ENCODE data around the gene IFITM1.

DNA sequence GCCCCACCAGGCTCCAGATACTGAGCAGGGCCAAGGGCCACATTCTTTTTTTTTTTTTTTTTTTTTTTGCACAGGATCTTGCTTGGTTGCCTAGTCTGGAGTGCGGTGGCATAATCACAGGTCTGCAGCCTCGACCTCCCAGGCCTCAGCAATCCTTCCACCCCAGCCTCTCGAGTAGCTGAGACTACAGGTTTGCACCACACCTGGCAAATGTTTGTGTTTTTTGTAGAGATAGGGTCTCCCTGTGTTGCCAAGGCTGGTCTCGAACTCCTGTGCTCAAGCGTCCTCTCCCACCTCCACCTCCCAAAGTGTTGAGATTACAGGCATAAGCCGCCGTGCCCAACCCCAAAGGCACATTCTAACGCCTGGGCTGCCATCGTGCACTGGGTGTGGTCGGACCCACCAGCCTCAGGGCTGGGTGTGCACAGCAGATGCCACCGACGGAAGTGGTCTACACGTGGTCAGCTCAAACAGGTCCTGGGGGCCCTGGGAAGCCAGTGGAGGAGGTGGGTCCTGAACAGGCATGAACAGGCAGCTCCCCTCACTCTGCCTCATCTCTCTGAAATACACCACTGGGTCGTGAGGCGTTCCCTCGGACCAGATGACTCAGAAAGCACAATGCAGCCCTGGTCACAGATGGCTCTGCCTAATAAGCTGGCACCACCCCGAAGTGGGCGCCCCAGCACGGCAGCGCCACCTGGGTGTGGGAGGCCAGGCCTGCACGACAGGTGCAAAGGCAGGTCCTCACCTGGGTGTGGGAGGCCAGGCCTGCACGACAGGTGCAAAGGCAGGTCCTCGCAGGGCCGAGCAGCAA lies 50.3 kb downstream of the IFITM1 start:
- TF ChIP-seq EZH2 (IDR thresholded peaks at IDR 0.05; ENCODE audit: borderline replicate concordance, low read depth, low read length, severe bottlenecking), result no peak
- no peak for TF ChIP-seq POLR2AphosphoS5 (IDR thresholded peaks at IDR 0.05; ENCODE audit: insufficient read depth, low read depth, low read length)
- TF ChIP-seq CTCF (IDR thresholded peaks at IDR 0.05; ENCODE audit: extremely low read depth in 1 of 2, insufficient read depth in 1 of 2, low read depth in 1 of 2, low read length in 2 of 2), result peak in 1 of 2 donors; percentile 61
- no peak for TF ChIP-seq POLR2A (IDR thresholded peaks at IDR 0.05; ENCODE audit: low read depth, low read length)
- no peak for TF ChIP-seq MYC (IDR thresholded peaks at IDR 0.05; ENCODE audit: low read depth, low read length)
- no peak for TF ChIP-seq MAX (IDR thresholded peaks at IDR 0.05; ENCODE audit: insufficient read depth, insufficient read length)
- no peak for TF ChIP-seq JUN (IDR thresholded peaks at IDR 0.05; ENCODE audit: borderline replicate concordance, insufficient read depth, insufficient read length, low read depth)
- TF ChIP-seq FOS (IDR thresholded peaks at IDR 0.05; ENCODE audit: borderline replicate concordance, insufficient read depth, low read length), result no peak
